DND-41 (cell line): ENCODE data around the gene NUP42.

Source experiments
- ATAC-seq: fragments of 200-7000 bp; cut with Tn5 transposase; 3 replicates; pipeline ENCODE4 v1.9.1; 2021; ENCODE audit warnings: low read depth; ENCODE audit not compliant: insufficient read depth
- DNase-seq: peaks from one replicate; pipeline ENCODE4 v3.0.0-alpha.2; 2020
- H2AFZ ChIP-seq: 2 replicates; pipeline ENCODE4 v1.6.0; 2012; ENCODE audit warnings: low read depth, low read length
- H3K27ac ChIP-seq: 2 replicates; pipeline ENCODE4 v1.5.1; 2012; ENCODE audit warnings: low read length, inconsistent platforms
- H3K27me3 ChIP-seq: fragments of 200-600 bp; sonication (generic); 2 replicates; pipeline ENCODE4 v1.6.0; 2012; ENCODE audit warnings: low read length, mild to moderate bottlenecking, inconsistent platforms; ENCODE audit not compliant: insufficient read depth, poor library complexity
- H3K36me3 ChIP-seq: 2 replicates; pipeline ENCODE4 v1.5.1; 2012; ENCODE audit warnings: low read length, inconsistent platforms; ENCODE audit not compliant: insufficient read depth
- H3K4me1 ChIP-seq: 2 replicates; pipeline ENCODE4 v1.5.1; 2012; ENCODE audit warnings: mild to moderate bottlenecking, low read length; ENCODE audit not compliant: insufficient read depth
- H3K4me2 ChIP-seq: 2 replicates; pipeline ENCODE4 v1.6.0; 2012; ENCODE audit warnings: mild to moderate bottlenecking, moderate library complexity, low read length, inconsistent platforms; ENCODE audit not compliant: insufficient read depth
- H3K4me3 ChIP-seq, 2 experiments: fragments of 200-600 bp in 1 of 2; shearing (Covaris generic) in 1 of 2; 2 replicates each; pipeline ENCODE4 v1.5.1; 2012 to 2016; ENCODE audit warnings: inconsistent platforms in 2 of 2, low read length in 2 of 2, mild to moderate bottlenecking in 2 of 2, low read depth in 1 of 2, moderate library complexity in 1 of 2
- H3K79me2 ChIP-seq: 2 replicates; pipeline ENCODE4 v1.6.0; 2012; ENCODE audit warnings: low read length, inconsistent platforms; ENCODE audit not compliant: insufficient read depth
- H3K9ac ChIP-seq: 2 replicates; pipeline ENCODE4 v1.6.0; 2012; ENCODE audit warnings: low read depth, mild to moderate bottlenecking, inconsistent platforms, low read length, moderate library complexity
- H3K9me3 ChIP-seq: 2 replicates; pipeline ENCODE4 v1.5.1; 2012; ENCODE audit warnings: low read length, moderate library complexity, mild to moderate bottlenecking, inconsistent platforms; ENCODE audit not compliant: insufficient read depth, severe bottlenecking
- H4K20me1 ChIP-seq: 2 replicates; pipeline ENCODE4 v1.6.0; 2012; ENCODE audit warnings: low read length; ENCODE audit not compliant: insufficient read depth
- EZH2 ChIP-seq: IDR thresholded peaks from 3 replicates; pipeline ENCODE4 v1.6.1; 2012; ENCODE audit warnings: borderline replicate concordance, low read depth, mild to moderate bottlenecking, moderate library complexity, low read length, inconsistent platforms; ENCODE audit not compliant: severe bottlenecking
- TF ChIP-seq, protein P1 (sequence below): IDR thresholded peaks from 2 replicates; pipeline ENCODE4 v1.5.1; 2012; ENCODE audit warnings: borderline replicate concordance, low read length, moderate library complexity, mild to moderate bottlenecking; ENCODE audit not compliant: poor library complexity, severe bottlenecking; ENCODE audit errors: extremely low read depth

The NUP42 gene

DNA sequence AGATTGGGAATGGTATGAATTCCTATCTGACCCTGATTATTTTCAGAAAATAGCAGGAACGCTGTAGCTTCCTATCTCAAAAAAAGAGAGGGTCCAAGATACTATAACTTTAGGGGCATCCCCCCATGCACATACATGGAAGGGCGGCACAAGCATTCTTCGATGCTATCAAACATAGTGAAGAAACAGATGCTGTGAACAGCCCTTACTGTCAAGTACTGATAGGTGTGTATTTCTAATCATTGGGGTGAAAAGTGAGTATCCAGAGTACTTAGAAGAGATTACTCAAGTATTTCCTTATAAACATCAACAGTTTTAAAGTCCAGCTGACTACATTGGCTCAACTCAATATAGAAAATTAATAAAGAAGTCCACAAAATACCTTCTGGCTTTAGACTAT, 17.0 kb upstream of the NUP42 start:
- Histone ChIP-seq H3K36me3 (no peaks in the 10 kb centered on the region), H3K79me2 (no peaks in the 10 kb centered on the region), H3K4me2 (no peak overlapping the region), H3K4me3 (no peak overlapping the region), H3K9me3 (no peaks in the 10 kb centered on the region), H3K4me1 (no peaks in the 10 kb centered on the region), H3K27ac (no peak overlapping the region), H4K20me1 (no peaks in the 10 kb centered on the region), H2AFZ (no peak overlapping the region), H3K27me3 (no peaks in the 10 kb centered on the region), H3K9ac (no peak overlapping the region)
- TF ChIP-seq EZH2 = no peak
- TF ChIP-seq, protein P1, sequence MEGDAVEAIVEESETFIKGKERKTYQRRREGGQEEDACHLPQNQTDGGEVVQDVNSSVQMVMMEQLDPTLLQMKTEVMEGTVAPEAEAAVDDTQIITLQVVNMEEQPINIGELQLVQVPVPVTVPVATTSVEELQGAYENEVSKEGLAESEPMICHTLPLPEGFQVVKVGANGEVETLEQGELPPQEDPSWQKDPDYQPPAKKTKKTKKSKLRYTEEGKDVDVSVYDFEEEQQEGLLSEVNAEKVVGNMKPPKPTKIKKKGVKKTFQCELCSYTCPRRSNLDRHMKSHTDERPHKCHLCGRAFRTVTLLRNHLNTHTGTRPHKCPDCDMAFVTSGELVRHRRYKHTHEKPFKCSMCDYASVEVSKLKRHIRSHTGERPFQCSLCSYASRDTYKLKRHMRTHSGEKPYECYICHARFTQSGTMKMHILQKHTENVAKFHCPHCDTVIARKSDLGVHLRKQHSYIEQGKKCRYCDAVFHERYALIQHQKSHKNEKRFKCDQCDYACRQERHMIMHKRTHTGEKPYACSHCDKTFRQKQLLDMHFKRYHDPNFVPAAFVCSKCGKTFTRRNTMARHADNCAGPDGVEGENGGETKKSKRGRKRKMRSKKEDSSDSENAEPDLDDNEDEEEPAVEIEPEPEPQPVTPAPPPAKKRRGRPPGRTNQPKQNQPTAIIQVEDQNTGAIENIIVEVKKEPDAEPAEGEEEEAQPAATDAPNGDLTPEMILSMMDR = no peak
- ATAC-seq = no peak
- DNase-seq = no peak

DNA sequence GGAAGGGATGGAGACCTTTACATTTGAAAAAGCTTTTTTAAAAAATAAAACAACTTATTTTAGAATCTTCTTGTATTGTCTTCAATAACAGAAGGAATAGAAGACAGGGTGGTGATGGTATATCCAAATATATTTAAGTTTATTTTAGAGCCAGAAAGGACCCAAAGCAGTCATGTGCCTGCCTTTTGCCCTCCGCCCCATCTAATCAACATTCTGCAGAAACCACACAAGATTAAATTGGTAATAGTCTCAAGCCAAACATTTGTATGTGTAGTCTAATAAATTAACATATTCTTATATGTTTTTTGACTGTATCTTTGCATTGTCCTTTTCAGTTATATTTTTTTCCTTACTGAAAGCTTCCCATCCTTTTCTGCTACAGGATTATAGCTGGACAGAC, 16.5 kb upstream of the NUP42 start:
- DNase-seq (no peak), ATAC-seq (no peak)
- Histone ChIP-seq H3K9me3 (no peaks in the 10 kb centered on the region), H3K27me3 (no peaks in the 10 kb centered on the region), H3K79me2 (no peaks in the 10 kb centered on the region), H3K9ac (no peak overlapping the region), H4K20me1 (no peaks in the 10 kb centered on the region), H3K4me2 (no peak overlapping the region), H2AFZ (no peak overlapping the region), H3K27ac (no peak overlapping the region), H3K36me3 (no peaks in the 10 kb centered on the region), H3K4me3 (no peak overlapping the region), H3K4me1 (no peaks in the 10 kb centered on the region)
- TF ChIP-seq EZH2 = no peak
- TF ChIP-seq, protein P1 = no peak

DNA sequence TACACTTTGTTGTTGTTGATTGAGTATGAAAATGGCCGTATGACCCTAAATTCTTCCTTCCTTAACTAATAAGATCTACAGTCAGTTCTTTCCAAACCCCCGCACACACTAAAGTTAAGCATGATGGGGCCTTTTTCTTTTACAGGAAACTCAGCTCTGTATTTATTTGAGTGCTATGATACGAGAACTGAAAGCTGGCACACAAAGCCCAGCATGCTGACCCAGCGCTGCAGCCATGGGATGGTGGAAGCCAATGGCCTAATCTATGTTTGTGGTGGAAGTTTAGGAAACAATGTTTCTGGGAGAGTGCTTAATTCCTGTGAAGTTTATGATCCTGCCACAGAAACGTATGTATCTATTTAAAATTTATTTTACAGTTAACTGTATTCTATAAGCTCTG, 14.2 kb upstream of the NUP42 start:
- no peak overlapping the region for H3K4me2 ChIP-seq
- ATAC-seq = no peak
- no peaks in the 10 kb centered on the region for H3K4me1 ChIP-seq
- H4K20me1 ChIP-seq = no peaks in the 10 kb centered on the region
- no peak overlapping the region for H3K27ac ChIP-seq
- H3K36me3 ChIP-seq = no peaks in the 10 kb centered on the region
- TF ChIP-seq, protein P1 = no peak
- no peak for TF ChIP-seq EZH2
- no peaks in the 10 kb centered on the region for H3K27me3 ChIP-seq
- H3K9me3 ChIP-seq = no peaks in the 10 kb centered on the region
- H3K9ac ChIP-seq = no peak overlapping the region
- no peak overlapping the region for H3K4me3 ChIP-seq
- no peak overlapping the region for H2AFZ ChIP-seq
- DNase-seq = no peak
- no peaks in the 10 kb centered on the region for H3K79me2 ChIP-seq
